GM12892 (cell line): ENCODE measurements around the gene IL1RN. TPM values are rescaled to one million over a fixed set of nuclear protein-coding genes. Genes with fewer than 3 reads are reported as not detected.
A peak's percentile ranks its signal among the peaks of the same experiment; 100 is the strongest.

Source experiments
- DNase-seq: peaks from one replicate; pipeline ENCODE4 v3.0.0; 2011; ENCODE audit not compliant: insufficient read length
- FAIRE-seq: peaks from 2 replicates; lab custom pipeline; 2011; peaks lifted over from hg19 to GRCh38; lab: Jason Lieb, UNC
- POLR2A ChIP-seq: IDR thresholded peaks from 2 replicates; pipeline ENCODE4 v1.6.1; 2011; ENCODE audit warnings: low read depth, low read length, control low read depth
- POLR2AphosphoS5 ChIP-seq: IDR thresholded peaks from 2 replicates; pipeline ENCODE4 v1.6.1; 2011; ENCODE audit warnings: low read depth, low read length, control low read depth
- TAF1 ChIP-seq: IDR thresholded peaks from 2 replicates; pipeline ENCODE4 v1.6.1; 2011; ENCODE audit warnings: low read depth, mild to moderate bottlenecking, control low read depth, low read length, borderline replicate concordance
- polyA plus RNA-seq: library from polyadenylated mRNA; unstranded; fragments of >200 nt; gene quantifications from one replicate; pipeline ENCODE4 v1.2.1, GENCODE V29; 2012; ENCODE audit warnings: missing spikeins, inconsistent platforms; ENCODE audit not compliant: missing spikeins

The IL1RN gene, protein sequence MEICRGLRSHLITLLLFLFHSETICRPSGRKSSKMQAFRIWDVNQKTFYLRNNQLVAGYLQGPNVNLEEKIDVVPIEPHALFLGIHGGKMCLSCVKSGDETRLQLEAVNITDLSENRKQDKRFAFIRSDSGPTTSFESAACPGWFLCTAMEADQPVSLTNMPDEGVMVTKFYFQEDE
- polyA plus RNA-seq: not detected

DNA sequence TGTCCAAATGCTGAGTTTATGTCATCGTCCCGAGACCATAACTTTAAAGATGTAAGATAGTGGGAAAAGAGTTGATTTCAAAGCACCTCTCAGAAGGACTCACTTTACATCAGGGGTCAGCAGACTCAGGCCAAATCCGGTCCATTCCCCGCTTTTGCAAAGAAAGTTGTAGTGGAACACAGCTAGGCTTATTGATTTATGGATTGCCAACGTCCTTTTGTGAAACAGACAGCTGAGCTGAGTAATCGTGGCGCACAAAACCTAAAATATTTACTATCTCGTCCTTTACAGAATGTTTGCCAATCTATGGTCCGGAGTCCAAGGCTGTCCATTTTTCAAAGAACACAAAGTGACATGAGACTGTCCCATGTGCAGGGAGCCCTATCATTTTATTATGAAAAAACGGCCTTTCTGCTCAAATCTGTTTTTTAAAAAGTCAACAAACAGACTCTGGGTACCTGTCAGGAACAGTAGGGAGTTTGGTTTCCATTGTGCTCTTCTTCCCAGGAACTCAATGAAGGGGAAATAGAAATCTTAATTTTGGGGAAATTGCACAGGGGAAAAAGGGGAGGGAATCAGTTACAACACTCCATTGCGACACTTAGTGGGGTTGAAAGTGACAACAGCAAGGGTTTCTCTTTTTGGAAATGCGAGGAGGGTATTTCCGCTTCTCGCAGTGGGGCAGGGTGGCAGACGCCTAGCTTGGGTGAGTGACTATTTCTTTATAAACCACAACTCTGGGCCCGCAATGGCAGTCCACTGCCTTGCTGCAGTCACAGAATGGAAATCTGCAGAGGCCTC lies at the start of gene IL1RN:
IL1RN (plus strand) TSS at position 754 of the 801 bp plus-strand sequence; CDS start at position 781, 27 bp downstream.
- FAIRE-seq (no peak), DNase-seq (no peak)
- TF ChIP-seq POLR2AphosphoS5: no peak
- TF ChIP-seq TAF1: no peak
- TF ChIP-seq POLR2A: no peak

DNA sequence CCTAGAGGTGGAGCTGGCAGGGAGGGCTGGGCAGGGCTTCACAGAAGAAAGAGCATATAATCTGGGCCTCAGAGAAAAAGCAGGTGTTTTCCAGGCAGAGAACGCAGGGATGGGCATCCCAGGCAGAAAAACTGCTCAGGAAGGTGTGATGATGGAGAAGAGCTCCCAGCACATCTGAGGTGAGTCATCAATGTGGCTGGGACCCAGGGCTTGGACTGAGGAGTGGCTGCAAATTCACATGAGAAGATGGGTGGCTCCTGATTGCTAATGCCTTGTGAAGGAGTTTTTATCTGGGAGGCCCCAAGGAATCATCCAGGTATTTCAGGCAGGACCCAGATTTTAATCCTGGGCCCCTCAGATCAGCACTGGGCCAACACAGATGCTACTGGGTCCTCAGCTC lies 49.5 kb upstream of the IL1RN start:
- FAIRE-seq: no peak
- no peak for DNase-seq
- TF ChIP-seq TAF1 (no peak), POLR2AphosphoS5 (no peak), POLR2A (no peak)

DNA sequence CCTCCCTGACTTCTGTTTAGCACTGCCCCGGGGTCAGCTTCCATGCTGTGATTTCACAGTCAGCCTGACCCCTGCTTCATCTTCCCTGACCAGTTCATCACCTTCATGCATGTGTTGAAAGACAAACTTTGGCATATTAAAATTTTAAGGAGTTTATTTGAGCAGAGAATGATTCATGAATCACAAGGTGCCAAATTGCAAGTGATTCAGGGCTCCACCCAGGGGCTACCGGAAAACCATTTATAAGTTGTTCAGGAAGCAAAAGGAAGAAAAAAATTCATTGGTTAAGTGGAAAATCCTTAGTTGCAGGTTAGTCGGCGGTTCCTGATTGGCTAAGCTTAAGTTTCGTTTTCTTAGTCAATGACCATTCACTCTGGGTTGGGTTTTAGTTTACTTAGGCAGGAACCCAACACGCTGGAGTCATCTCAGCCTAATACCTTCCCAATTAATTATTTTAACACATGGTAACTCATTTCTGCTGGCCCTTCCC lies 49.0 kb upstream of the IL1RN start:
- FAIRE-seq: no peak
- DNase-seq: no peak
- TF ChIP-seq POLR2A (no peak), POLR2AphosphoS5 (no peak), TAF1 (no peak)

DNA sequence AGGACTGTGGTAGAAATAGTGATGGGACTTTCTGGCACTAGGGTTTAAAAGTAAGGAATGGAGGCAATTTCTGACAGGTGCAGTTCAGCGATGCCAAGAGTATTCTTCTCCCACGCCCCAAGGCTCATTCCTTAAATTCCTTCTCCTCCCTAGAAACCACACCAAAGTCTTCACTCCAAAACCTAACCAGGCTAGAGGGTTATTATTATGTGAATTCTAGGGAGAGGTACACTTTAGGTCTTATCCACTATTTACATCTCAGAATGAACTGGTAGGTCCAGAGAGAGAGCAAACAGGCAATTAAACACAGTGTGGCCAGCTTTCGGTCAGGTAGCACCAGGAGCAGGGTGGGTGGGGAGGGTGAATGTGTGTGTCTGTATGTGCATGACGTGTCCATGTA lies 48.3 kb upstream of the IL1RN start:
- TF ChIP-seq POLR2A (no peak), TAF1 (no peak), POLR2AphosphoS5 (no peak)
- FAIRE-seq (no peak), DNase-seq (no peak)

DNA sequence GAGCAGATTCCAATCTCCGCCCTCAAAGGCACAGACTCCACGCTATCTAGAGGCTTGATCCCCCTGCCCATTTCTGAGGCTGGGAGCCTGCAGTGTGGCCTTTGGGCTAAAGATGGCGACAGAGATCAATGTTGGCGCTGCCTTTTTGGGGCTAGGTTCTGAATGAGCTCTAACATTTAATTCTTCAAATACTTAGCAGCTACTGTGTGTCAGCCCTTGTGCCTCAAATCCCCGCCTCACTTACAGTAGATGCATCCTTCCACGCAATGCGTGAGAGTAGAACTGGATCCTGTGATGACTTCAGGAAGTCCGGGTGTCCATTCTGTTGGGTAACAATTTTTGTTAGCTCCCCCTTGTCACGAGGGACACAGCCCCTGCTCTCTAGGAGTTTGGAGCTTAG lies 47.3 kb upstream of the IL1RN start:
- peak; percentile 30 for FAIRE-seq
- no peak for DNase-seq
- TF ChIP-seq TAF1 (no peak), POLR2AphosphoS5 (no peak)

DNA sequence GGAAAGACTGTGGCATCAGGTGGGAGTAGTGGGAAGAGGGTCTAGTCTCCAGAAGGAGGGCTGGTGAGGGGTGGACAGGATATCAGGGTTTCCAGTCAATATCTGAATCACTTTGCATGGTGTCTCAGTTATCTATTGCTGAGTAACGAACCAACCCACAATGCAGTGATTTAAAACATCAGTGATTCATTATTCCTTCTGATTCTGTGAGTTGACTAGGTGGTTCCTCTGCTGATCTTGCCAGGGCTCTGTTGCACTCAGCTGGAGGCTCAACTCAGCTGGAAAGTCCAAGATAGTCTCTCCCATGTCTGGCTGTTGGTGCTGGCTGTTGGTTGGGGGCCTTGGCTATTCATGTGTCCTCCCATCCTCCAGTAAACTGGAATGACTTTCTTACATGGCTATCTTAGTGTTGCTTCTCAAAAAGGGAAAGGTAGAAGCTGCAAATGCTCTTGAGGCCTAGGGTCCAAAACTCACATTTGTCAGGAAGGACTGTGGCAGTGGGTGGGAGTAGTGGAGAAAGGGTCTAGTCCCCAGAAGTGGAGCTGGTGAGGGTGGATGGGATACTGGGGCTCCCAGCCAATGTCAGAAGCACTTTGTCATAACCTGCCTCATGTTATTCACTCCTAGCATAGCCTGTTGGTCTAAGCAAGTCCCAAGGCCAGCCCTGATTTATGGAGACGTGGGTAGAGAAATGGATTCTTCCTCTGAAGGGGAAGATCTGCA lies 45.7 kb upstream of the IL1RN start:
- TF ChIP-seq TAF1 (no peak), POLR2AphosphoS5 (no peak), POLR2A (no peak)
- FAIRE-seq (no peak), DNase-seq (no peak)

DNA sequence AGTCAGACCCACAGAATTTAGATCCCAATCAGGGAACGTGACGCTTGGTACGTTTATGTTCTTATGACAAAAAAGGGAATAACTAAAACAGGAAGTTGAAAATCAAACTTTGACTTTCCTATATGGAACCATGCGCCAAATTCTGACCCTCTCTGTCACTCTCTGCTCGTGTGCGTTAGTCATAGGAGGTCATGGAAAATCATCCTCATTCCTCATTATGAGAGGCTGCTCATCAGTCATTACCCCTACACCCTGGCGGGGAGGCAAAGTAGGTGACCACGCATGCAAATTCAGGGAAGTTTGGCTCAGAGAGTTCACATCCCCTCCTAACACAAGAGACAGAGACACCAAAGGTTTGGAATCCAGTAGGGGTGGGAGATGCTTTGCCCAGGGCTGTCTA lies 44.1 kb upstream of the IL1RN start:
- DNase-seq (no peak), FAIRE-seq (no peak)
- TF ChIP-seq POLR2A (no peak), TAF1 (no peak), POLR2AphosphoS5 (no peak)

DNA sequence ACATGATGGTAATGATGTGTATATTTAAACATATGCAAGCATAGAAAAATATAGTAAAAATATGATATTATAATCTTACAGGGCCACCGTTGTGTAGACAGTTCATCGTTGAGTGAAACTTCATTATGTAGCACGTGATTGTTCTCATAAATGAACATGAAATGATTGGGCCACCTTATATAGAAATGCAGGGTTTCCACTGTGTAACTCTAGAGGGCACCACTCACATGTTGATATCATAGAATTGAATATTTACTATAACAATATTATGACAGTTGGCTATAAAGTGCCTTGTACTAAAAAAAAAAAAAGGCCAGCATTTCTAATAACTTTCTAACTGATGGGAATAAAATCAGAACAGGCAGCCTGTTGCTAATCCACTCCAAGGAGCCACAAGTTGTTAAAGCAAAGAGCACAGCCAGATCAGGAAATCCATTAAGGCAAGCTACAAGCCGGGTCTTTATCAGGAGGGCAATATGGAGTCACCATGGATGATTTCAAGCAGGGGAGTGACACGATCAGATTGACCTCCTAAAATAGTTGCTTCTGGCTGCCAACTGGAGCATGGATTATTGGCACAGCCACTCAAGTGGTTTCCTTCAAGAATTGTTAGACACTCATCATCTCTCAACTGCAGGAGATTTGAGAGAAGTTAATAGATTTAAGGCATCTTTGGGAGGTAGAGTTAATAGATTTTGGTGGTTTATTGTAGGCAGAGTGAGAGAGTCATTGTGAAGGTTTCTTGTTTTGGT lies 43.0 kb upstream of the IL1RN start:
- DNase-seq: no peak
- FAIRE-seq: no peak
- TF ChIP-seq POLR2AphosphoS5: no peak
- no peak for TF ChIP-seq POLR2A
- no peak for TF ChIP-seq TAF1

DNA sequence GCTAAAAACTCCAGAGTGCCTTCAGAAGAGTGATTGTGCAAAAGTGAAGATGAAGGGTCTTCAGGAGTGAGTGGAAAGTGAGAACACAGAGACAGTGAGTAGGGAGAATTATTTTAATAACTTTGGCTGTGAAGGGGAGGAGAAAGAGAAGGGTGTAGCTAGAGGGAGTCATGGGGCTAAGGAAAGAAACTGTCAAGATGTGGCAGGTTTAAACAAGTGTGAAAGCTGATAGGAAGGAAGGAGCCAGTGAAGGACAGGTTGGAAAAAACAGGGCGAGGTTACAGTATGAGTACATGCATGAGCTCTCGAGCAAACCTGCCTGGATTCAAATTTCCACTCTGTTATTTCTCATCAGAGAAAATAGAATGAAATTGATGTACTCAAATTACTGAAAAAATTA lies 41.9 kb upstream of the IL1RN start:
- no peak for TF ChIP-seq TAF1
- TF ChIP-seq POLR2AphosphoS5: no peak
- no peak for TF ChIP-seq POLR2A
- DNase-seq (no peak), FAIRE-seq (no peak)

DNA sequence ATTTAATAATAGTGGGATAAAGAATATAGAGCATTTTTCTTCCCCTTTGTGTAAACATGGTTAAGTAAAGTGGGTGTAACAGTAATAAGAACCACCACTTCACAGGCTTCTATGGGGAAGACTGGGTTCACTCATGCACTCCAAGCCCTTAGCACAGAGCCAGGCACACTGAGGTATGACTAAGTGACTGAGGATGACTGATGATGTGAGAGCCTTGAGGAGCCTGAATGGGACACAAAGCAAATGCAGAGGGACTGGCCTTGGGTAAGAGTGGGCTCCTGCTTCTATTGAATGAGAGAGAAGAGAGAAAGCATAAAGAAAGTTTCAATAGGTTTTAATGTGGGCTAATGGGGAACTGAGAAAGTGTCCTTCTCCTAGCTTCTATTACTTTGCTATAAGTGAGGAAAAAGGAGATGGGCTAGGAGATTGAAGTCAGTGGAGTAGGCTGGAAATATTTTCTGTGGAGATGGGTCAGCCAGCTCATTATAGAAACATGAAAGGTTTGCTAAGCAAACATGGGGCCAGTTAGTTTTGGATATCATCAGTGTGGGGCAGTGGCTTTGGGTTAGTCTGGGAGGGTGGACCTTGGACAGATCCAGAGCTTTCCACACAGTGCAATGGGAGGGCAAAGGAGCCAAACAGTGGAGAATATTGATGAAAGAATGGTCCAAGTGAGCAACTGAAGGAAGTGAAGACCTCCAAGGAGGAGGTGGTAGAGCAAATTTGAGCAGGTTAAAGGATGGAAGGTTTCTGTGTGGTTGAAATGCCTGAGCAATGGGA lies 39.0 kb upstream of the IL1RN start:
- DNase-seq (no peak), FAIRE-seq (peak; percentile 30)
- TF ChIP-seq POLR2AphosphoS5: no peak
- TF ChIP-seq POLR2A: no peak
- no peak for TF ChIP-seq TAF1
